Transverse colon (tissue), 4 donors: ENCODE measurements around the gene EYA3. TPM values are rescaled to one million over a fixed set of nuclear protein-coding genes. Genes with fewer than 3 reads are reported as not detected.

Experiments used
- DNase-seq: peaks from one replicate; pipeline ENCODE4 v3.0.0-alpha.2; 2019
- H3K27ac ChIP-seq, 4 donors: fragments of 200-600 bp; sonication (generic); 2 replicates each; pipeline ENCODE4 v1.5.1; 2016 to 2018; ENCODE audit warnings: inconsistent platforms in 4 of 4
- H3K27me3 ChIP-seq: fragments of 200-600 bp; sonication (generic); 2 replicates; pipeline ENCODE4 v1.5.1; 2017; ENCODE audit warnings: inconsistent platforms
- H3K36me3 ChIP-seq, 4 donors: fragments of 200-600 bp; sonication (generic); 2 replicates each; pipeline ENCODE4 v1.5.1; 2017 to 2019; ENCODE audit warnings: inconsistent platforms in 4 of 4
- H3K4me1 ChIP-seq, 4 donors: fragments of 200-600 bp; sonication (generic); 2 replicates each; pipeline ENCODE4 v1.5.1; 2017 to 2020; ENCODE audit warnings: inconsistent platforms in 4 of 4
- H3K4me3 ChIP-seq, 4 donors: fragments of 200-600 bp; sonication (generic); 1 replicate in 1 of 4; 2 replicates in 3 of 4; pipeline versions ENCODE4 v1.5.1 to v1.6.1; 2017 to 2019; ENCODE audit warnings: inconsistent platforms in 4 of 4
- H3K9me3 ChIP-seq, 2 donors: fragments of 200-600 bp; sonication (generic); 2 replicates each; pipeline ENCODE4 v1.5.1; 2017 to 2019; ENCODE audit warnings: inconsistent platforms in 2 of 2
- EP300 ChIP-seq: sonication (generic); formaldehyde crosslinking; IDR thresholded peaks from one replicate; pipeline ENCODE4 v1.6.1; 2017; ENCODE audit warnings: antibody characterized with exemption, low read depth
- POLR2A ChIP-seq: fragments of 450-650 bp; IDR thresholded peaks from one replicate; pipeline ENCODE4 v1.6.1; 2016; ENCODE audit warnings: antibody characterized with exemption, mild to moderate bottlenecking, moderate library complexity
- POLR2AphosphoS5 ChIP-seq, 3 donors: sonication (generic); formaldehyde crosslinking; IDR thresholded peaks; one replicate each; pipeline ENCODE4 v1.6.1; 2016; ENCODE audit warnings: antibody characterized with exemption in 3 of 3
- WGBS, 2 donors: methylation state at CpG; one replicate each; pipeline ENCODE4 v1.1.5; 2018; ENCODE audit warnings: low coverage in 1 of 2; 5-methylcytosine and 5-hydroxymethylcytosine counted together
- in situ Hi-C, 4 donors: fragments of 200-750 bp; cut with MboI; loops; one replicate each; pipeline versions ENCODE4 v1.15.0 to v1.15.1; 2017; ENCODE audit warnings: low sequenced_read_pairs in 3 of 4, low pct_ligation_motif_present in 1 of 4, low pct_unique_long_range_greater_than_20kb in 1 of 4
- intact Hi-C: fragments of 100-400 bp; cut with DNase I; formaldehyde crosslinking; loops from one replicate; pipeline ENCODE4 v1.15.1; 2023; ENCODE audit warnings: low total_unique reads
- total RNA-seq, 4 donors: library from RNA; depleted of rRNA; stranded (reverse); fragments of >200 nt; gene quantifications; one replicate each; pipeline ENCODE4 v1.1.0, GENCODE V29; 2016
- TF ChIP-seq, protein P1 (sequence below), 5 experiments: fragments of 200-600 bp in 3 of 5; fragments of 450-650 bp in 2 of 5; sonication (generic) in 3 of 5; IDR thresholded peaks; 1 replicate in 2 of 5; 2 replicates in 3 of 5; pipeline ENCODE4 v1.5.1; 2016 to 2017; ENCODE audit warnings: antibody characterized with exemption in 5 of 5, inconsistent platforms in 3 of 5, mild to moderate bottlenecking in 2 of 5, moderate library complexity in 1 of 5

EYA3 gene
- total RNA-seq, 4 donors from 2014 or later = 14.6 to 50.2 (median 18.5) TPM

DNA sequence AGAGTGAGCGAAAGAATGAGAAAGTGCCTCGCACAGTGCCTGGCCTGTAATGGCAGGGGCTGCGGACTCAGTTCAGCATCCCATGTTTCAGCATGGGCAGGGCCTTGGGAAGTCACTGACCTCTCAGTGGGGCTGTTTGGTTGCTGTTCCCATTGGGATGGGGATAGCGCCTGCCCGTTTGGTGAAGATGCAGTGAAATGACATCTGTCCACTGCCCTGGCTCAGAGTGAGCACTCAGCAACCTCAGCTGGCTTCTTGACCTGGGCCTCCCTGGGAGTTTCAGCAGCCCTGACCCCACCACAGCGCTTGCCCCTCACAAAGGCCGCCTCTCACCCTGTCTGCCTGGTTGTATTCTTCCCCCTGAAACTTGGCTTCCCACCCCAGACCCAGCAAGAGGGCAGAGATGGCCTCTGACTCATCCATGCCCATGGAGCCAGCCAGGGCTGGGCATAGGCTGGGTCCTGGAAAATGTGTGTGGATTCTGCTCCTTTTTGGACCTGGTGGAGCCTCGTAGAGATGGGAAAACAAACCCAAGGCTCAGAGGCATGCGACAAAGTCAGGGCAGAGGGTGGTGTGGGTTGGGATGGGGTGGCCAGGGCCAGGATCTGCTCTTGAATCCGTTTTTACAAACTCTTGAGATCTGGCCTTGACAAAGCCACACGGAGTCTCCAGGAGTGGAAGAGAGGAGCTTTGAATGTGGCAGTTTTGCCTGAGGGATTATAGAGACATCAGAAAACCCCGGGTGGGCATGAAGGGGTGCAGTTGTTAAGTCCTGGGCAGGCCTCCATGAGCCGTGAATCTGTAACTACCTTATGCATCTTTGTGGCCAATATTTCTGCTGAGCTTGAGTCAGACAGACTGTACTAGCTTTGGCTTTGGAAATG is 127.4 kb downstream of the EYA3 start:
- intact Hi-C loops (no loop called here), in situ Hi-C loops (no loop called here)
- H3K27me3 ChIP-seq = no peaks in the 10 kb centered on the region
- H3K36me3 ChIP-seq = no peaks in the 10 kb centered on the region
- TF ChIP-seq, protein P1, sequence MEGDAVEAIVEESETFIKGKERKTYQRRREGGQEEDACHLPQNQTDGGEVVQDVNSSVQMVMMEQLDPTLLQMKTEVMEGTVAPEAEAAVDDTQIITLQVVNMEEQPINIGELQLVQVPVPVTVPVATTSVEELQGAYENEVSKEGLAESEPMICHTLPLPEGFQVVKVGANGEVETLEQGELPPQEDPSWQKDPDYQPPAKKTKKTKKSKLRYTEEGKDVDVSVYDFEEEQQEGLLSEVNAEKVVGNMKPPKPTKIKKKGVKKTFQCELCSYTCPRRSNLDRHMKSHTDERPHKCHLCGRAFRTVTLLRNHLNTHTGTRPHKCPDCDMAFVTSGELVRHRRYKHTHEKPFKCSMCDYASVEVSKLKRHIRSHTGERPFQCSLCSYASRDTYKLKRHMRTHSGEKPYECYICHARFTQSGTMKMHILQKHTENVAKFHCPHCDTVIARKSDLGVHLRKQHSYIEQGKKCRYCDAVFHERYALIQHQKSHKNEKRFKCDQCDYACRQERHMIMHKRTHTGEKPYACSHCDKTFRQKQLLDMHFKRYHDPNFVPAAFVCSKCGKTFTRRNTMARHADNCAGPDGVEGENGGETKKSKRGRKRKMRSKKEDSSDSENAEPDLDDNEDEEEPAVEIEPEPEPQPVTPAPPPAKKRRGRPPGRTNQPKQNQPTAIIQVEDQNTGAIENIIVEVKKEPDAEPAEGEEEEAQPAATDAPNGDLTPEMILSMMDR (IDR thresholded peaks at IDR 0.05) = no peak
- no peak for TF ChIP-seq POLR2A
- TF ChIP-seq POLR2AphosphoS5 (IDR thresholded peaks at IDR 0.05) = no peak
- TF ChIP-seq EP300 = no peak
- peaks cover 10 to 27% (median 22%) of the 10 kb centered on the region in 4 donors for H3K4me1 ChIP-seq
- peak; percentile 19 for DNase-seq
- H3K4me3 ChIP-seq = peak overlapping the region; percentile 56 to 71 (median 68)
- peak overlapping the region; percentile 94 to 96 (median 96) for H3K27ac ChIP-seq
- WGBS, 2 donors = 33 to 68% methylated on average over 2 to 13 of the region's 13 CpGs
- H3K9me3 ChIP-seq = no peaks in the 10 kb centered on the region

DNA sequence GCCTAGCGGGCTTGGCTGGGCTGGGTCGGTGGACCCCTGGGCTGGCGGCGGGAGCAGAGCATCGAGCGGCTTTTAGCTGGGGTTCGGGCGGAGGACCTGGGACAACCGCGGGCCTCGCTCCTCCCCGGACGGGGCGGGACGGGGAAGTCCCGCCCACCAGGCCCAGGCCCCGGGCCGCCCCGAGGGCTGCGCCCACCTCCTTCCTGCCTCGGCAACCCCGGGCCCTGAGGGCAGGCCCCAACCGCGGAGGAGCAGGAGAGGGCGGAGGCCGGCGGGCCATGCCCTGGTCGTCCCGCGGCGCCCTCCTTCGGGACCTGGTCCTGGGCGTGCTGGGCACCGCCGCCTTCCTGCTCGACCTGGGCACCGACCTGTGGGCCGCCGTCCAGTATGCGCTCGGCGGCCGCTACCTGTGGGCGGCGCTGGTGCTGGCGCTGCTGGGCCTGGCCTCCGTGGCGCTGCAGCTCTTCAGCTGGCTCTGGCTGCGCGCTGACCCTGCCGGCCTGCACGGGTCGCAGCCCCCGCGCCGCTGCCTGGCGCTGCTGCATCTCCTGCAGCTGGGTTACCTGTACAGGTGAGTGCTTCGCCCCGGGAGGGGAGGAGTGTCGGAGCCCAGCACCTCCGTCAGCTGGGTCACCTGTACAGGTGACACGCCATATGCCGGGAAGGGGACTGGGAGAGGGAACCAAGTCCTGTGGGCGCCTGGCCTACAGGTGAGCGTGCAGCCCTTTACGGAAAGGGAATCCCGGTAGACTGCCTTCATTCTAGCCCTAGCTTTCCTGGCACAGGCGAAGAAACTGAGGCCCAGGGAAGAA is 128.4 kb downstream of the EYA3 start, which contains the start of gene XKR8:
TSS of gene XKR8 (plus strand) at position 182 of the 812 bp plus-strand sequence. CDS start at position 279, 97 bp downstream.
- in situ Hi-C loops (no loop called here), intact Hi-C loops (no loop called here)
- no peaks in the 10 kb centered on the region for H3K9me3 ChIP-seq
- H3K27me3 ChIP-seq = no peaks in the 10 kb centered on the region
- 8% methylated on average over 10 of the region's 68 CpGs; no CpG with 5 or more reads in 1 of the 2 donors for WGBS, 2 donors
- peak within 1 kb of the TSS; percentile 94 to 96 (median 96) for H3K27ac ChIP-seq
- TF ChIP-seq, protein P1 (IDR thresholded peaks at IDR 0.05) = peak; percentile 38 to 72 (median 42)
- no peak for TF ChIP-seq EP300
- TF ChIP-seq POLR2A = peak; percentile 70
- peak; percentile 10 to 79 (median 69) for TF ChIP-seq POLR2AphosphoS5 (IDR thresholded peaks at IDR 0.05)
- peaks cover 10 to 27% (median 22%) of the 10 kb centered on the region in 4 donors for H3K4me1 ChIP-seq
- H3K36me3 ChIP-seq = no peaks in the 10 kb centered on the region
- peak; percentile 89 for DNase-seq
- peak within 1 kb of the TSS; percentile 56 to 71 (median 68) for H3K4me3 ChIP-seq

DNA sequence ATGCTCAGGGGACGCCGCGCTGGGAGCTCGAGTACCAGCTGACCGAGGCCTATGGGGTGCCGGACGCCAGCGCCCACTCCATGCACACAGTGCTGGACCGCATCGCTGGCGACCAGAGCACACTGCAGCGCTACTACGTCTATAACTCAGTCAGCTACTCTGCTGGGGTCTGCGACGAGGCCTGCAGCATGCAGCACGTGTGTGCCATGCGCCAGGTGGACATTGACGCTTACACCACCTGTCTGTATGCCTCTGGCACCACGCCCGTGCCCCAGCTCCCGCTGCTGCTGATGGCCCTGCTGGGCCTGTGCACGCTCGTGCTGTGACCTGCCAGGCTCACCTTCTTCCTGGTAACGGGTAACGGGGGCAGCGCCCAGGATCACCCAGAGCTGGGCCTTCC is 129.9 kb downstream of the EYA3 start:
- Histone ChIP-seq H3K9me3 (no peaks in the 10 kb centered on the region), H3K4me3 (no peak overlapping the region), H3K27ac (peak overlapping the region in 2 of 4 donors; percentile 94 to 95), H3K36me3 (no peaks in the 10 kb centered on the region), H3K27me3 (no peaks in the 10 kb centered on the region), H3K4me1 (peaks cover 10 to 27% (median 22%) of the 10 kb centered on the region in 4 donors)
- intact Hi-C loops = no loop called here
- TF ChIP-seq POLR2AphosphoS5 (IDR thresholded peaks at IDR 0.05) (no peak), EP300 (no peak), POLR2A (no peak)
- TF ChIP-seq, protein P1 (IDR thresholded peaks at IDR 0.05) = no peak
- in situ Hi-C loops = no loop called here
- DNase-seq = no peak
- WGBS, 2 donors = 94% methylated on average over 23 of the region's 26 CpGs; no CpG with 5 or more reads in 1 of the 2 donors

DNA sequence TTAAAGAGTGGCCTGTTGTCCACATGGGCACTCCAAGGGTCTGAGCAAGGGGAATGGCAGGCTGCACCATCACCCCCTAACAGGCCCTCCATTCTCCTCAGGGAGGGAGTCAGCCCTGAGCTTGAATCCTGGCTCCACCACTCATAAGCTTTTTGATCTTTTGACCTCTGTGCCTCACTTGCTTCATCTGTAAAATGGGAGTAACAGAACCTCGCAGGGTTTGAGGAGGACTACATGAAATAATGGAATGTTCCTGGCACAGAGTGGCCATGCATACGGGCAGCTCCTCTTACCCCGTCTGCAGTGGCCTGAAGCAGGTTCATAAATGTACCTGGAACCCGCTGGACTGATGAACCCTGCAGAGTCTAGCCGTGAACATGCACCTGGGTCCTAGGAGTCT is 130.8 kb downstream of the EYA3 start:
- Histone ChIP-seq H3K9me3 (no peaks in the 10 kb centered on the region), H3K4me1 (peaks cover 11 to 32% (median 22%) of the 10 kb centered on the region in 4 donors), H3K36me3 (no peaks in the 10 kb centered on the region), H3K27me3 (no peaks in the 10 kb centered on the region), H3K27ac (no peak overlapping the region), H3K4me3 (no peak overlapping the region)
- DNase-seq = no peak
- 67 to 94% methylated on average over 1 to 5 of the region's 5 CpGs for WGBS, 2 donors
- in situ Hi-C loops (no loop called here), intact Hi-C loops (no loop called here)
- TF ChIP-seq EP300 (no peak), POLR2AphosphoS5 (IDR thresholded peaks at IDR 0.05) (no peak), POLR2A (no peak)
- TF ChIP-seq, protein P1 (IDR thresholded peaks at IDR 0.05) = no peak
